Measurements from ENCODE around the gene IQCH. TPM values are rescaled to one million over a fixed set of nuclear protein-coding genes. Genes with fewer than 3 reads are reported as not detected.
A peak's percentile ranks its signal among the peaks of the same experiment; 100 is the strongest.

IQCH gene
- total and polyA plus RNA-seq, 2 donors (not counting 1 experiment from before 2014, with no cell fraction given) = 1.7 to 5.0 TPM

GRCh38 chr15:67382723-67383122 lies 128.1 kb downstream of the IQCH start:
- Histone ChIP-seq H3K27me3 (ENCODE audit: control insufficient read depth, insufficient read depth, low read length) (no peaks in the 10 kb centered on the region), H3K4me1 (ENCODE audit: control insufficient read depth, extremely low read depth, insufficient read depth, low read length) (no peaks in the 10 kb centered on the region), H3K9me3 (ENCODE audit: control insufficient read depth, insufficient read depth, low read depth, low read length) (no peaks in the 10 kb centered on the region), H2AFZ (ENCODE audit: low read length) (no peak overlapping the region), H3K79me2 (ENCODE audit: control insufficient read depth, insufficient read depth, low read length) (no peaks in the 10 kb centered on the region), H4K20me1 (ENCODE audit: control insufficient read depth, extremely low read depth, insufficient read depth, low read length) (no peaks in the 10 kb centered on the region), H3K27ac (ENCODE audit: insufficient read depth, low read length) (no peak overlapping the region), H3K9ac (ENCODE audit: insufficient read depth, low read length) (no peak overlapping the region), H3K4me3 (replicated peaks in 1 of 4; ENCODE audit: control extremely low read depth in 1 of 4, insufficient read depth in 1 of 4, low read depth in 3 of 4, low read length in 4 of 4) (no peak overlapping the region), H3K4me2 (ENCODE audit: extremely low read depth, insufficient read depth, low read length) (no peak overlapping the region), H3K36me3 (ENCODE audit: control insufficient read depth, insufficient read depth, low read length) (no peaks in the 10 kb centered on the region)
- no peak for DNase-seq (ENCODE audit: low read depth in 2 of 2)
- no peak for TF ChIP-seq EZH2 (IDR thresholded peaks at IDR 0.05; ENCODE audit: low read length, missing control alignments)

- DNase-seq (ENCODE audit: low read depth in 2 of 2) = peak in 1 of 2 donors; percentile 40
- TF ChIP-seq CTCF (conservative IDR thresholded peaks at IDR 0.05 in 1 of 2, IDR thresholded peaks at IDR 0.05 in 1 of 2; ENCODE audit: low read depth in 1 of 2, low read length in 2 of 2) (peak; percentile 17 to 34), EZH2 (IDR thresholded peaks at IDR 0.05; ENCODE audit: low read length, missing control alignments) (no peak)
Measured at GRCh38 chr15:67383899-67384298, 129.3 kb downstream of the IQCH start.

GRCh38 chr15:67384761-67385160 lies 130.2 kb downstream of the IQCH start:
- no peak for TF ChIP-seq EZH2 (IDR thresholded peaks at IDR 0.05; ENCODE audit: low read length, missing control alignments)
- no peak for TF ChIP-seq CTCF (conservative IDR thresholded peaks at IDR 0.05 in 1 of 2, IDR thresholded peaks at IDR 0.05 in 1 of 2; ENCODE audit: low read depth in 1 of 2, low read length in 2 of 2)
- Histone ChIP-seq H3K4me3 (replicated peaks in 1 of 4; ENCODE audit: control extremely low read depth in 1 of 4, insufficient read depth in 1 of 4, low read depth in 3 of 4, low read length in 4 of 4) (no peak overlapping the region), H3K27ac (ENCODE audit: insufficient read depth, low read length) (no peak overlapping the region), H3K9ac (ENCODE audit: insufficient read depth, low read length) (no peak overlapping the region), H3K9me3 (ENCODE audit: control insufficient read depth, insufficient read depth, low read depth, low read length) (no peaks in the 10 kb centered on the region), H3K4me1 (ENCODE audit: control insufficient read depth, extremely low read depth, insufficient read depth, low read length) (no peaks in the 10 kb centered on the region), H4K20me1 (ENCODE audit: control insufficient read depth, extremely low read depth, insufficient read depth, low read length) (no peaks in the 10 kb centered on the region), H3K4me2 (ENCODE audit: extremely low read depth, insufficient read depth, low read length) (no peak overlapping the region), H2AFZ (ENCODE audit: low read length) (no peak overlapping the region), H3K27me3 (ENCODE audit: control insufficient read depth, insufficient read depth, low read length) (no peaks in the 10 kb centered on the region), H3K36me3 (ENCODE audit: control insufficient read depth, insufficient read depth, low read length) (no peaks in the 10 kb centered on the region), H3K79me2 (ENCODE audit: control insufficient read depth, insufficient read depth, low read length) (no peaks in the 10 kb centered on the region)
- DNase-seq (ENCODE audit: low read depth in 2 of 2) = no peak

More at GRCh38 chr15:67383899-67384298, 129.3 kb downstream of the IQCH start:
- Histone ChIP-seq H2AFZ (ENCODE audit: low read length) (no peak overlapping the region), H3K27ac (ENCODE audit: insufficient read depth, low read length) (no peak overlapping the region), H3K36me3 (ENCODE audit: control insufficient read depth, insufficient read depth, low read length) (no peaks in the 10 kb centered on the region), H4K20me1 (ENCODE audit: control insufficient read depth, extremely low read depth, insufficient read depth, low read length) (no peaks in the 10 kb centered on the region), H3K4me2 (ENCODE audit: extremely low read depth, insufficient read depth, low read length) (no peak overlapping the region), H3K4me1 (ENCODE audit: control insufficient read depth, extremely low read depth, insufficient read depth, low read length) (no peaks in the 10 kb centered on the region), H3K27me3 (ENCODE audit: control insufficient read depth, insufficient read depth, low read length) (no peaks in the 10 kb centered on the region), H3K79me2 (ENCODE audit: control insufficient read depth, insufficient read depth, low read length) (no peaks in the 10 kb centered on the region), H3K9me3 (ENCODE audit: control insufficient read depth, insufficient read depth, low read depth, low read length) (no peaks in the 10 kb centered on the region), H3K4me3 (replicated peaks in 1 of 4; ENCODE audit: control extremely low read depth in 1 of 4, insufficient read depth in 1 of 4, low read depth in 3 of 4, low read length in 4 of 4) (no peak overlapping the region), H3K9ac (ENCODE audit: insufficient read depth, low read length) (no peak overlapping the region)
